Neural cell (in vitro differentiated cells): Measurements from ENCODE around the gene ANKRD52. TPM values are rescaled to one million over a fixed set of nuclear protein-coding genes. Genes with fewer than 3 reads are reported as not detected.

Experiments
- H2AFZ ChIP-seq: fragments of 200-600, 300-800 bp; sonication (generic), shearing (Covaris generic); 2 replicates; pipeline ENCODE4 v1.6.0; 2014; ENCODE audit warnings: low read depth, mild to moderate bottlenecking, antibody characterized with exemption, low read length, moderate library complexity
- H3F3A ChIP-seq: fragments of 200-600 bp; shearing (Covaris generic); 2 replicates; pipeline ENCODE4 v1.6.1; 2016; ENCODE audit warnings: mild to moderate bottlenecking, moderate library complexity, mixed read lengths, antibody characterized with exemption, low read length; ENCODE audit not compliant: insufficient read depth, poor library complexity, severe bottlenecking
- H3K27ac ChIP-seq: fragments of 200-600, 300-800 bp; sonication (generic), shearing (Covaris generic); 2 replicates; pipeline ENCODE4 v1.5.1; 2014; ENCODE audit warnings: mild to moderate bottlenecking, low read length, moderate library complexity
- H3K27me3 ChIP-seq: fragments of 300-800, 200-600 bp; sonication (generic), shearing (Covaris generic); 2 replicates; pipeline ENCODE4 v1.6.0; 2014; ENCODE audit warnings: mild to moderate bottlenecking, low read depth, low read length, moderate library complexity; ENCODE audit not compliant: insufficient read depth
- H3K36me3 ChIP-seq: fragments of 300-800, 200-600 bp; sonication (generic), shearing (Covaris generic); 2 replicates; pipeline ENCODE4 v1.5.1; 2014; ENCODE audit warnings: mild to moderate bottlenecking, antibody characterized with exemption, low read length, moderate library complexity; ENCODE audit not compliant: insufficient read depth
- H3K4me2 ChIP-seq: fragments of 300-800, 200-600 bp; sonication (generic), shearing (Covaris generic); 2 replicates; pipeline ENCODE4 v1.6.0; 2014; ENCODE audit warnings: mild to moderate bottlenecking, low read length
- H3K4me3 ChIP-seq: fragments of 300-800, 200-600 bp; sonication (generic), shearing (Covaris generic); 2 replicates; pipeline ENCODE4 v1.5.1; 2014; ENCODE audit warnings: mild to moderate bottlenecking, low read length, moderate library complexity
- H3K79me2 ChIP-seq: fragments of 200-600 bp; shearing (Covaris generic); replicated peaks from 2 replicates; pipeline ENCODE4 v1.6.0; 2014; ENCODE audit warnings: mild to moderate bottlenecking, low read length, moderate library complexity; ENCODE audit not compliant: insufficient read depth
- H3K9ac ChIP-seq: fragments of 300-800, 200-600 bp; sonication (generic), shearing (Covaris generic); 2 replicates; pipeline ENCODE4 v1.6.1; 2016; ENCODE audit warnings: mild to moderate bottlenecking, low read length, mixed read lengths
- H3K9me2 ChIP-seq: fragments of 200-600 bp; shearing (Covaris generic); 2 replicates; pipeline ENCODE4 v1.6.1; 2016; ENCODE audit warnings: mild to moderate bottlenecking, low read length, mixed read lengths; ENCODE audit not compliant: insufficient read depth
- H3K9me3 ChIP-seq: fragments of 200-600, 300-800 bp; sonication (generic), shearing (Covaris generic); 2 replicates; pipeline ENCODE4 v1.6.1; 2016; ENCODE audit warnings: mild to moderate bottlenecking, mixed run types, low read length, moderate library complexity, mixed read lengths
- H4K20me1 ChIP-seq: fragments of 200-600 bp; shearing (Covaris generic); 2 replicates; pipeline ENCODE4 v1.6.1; 2016; ENCODE audit warnings: mild to moderate bottlenecking, mixed run types; ENCODE audit not compliant: insufficient read depth
- EP300 ChIP-seq: fragments of 450-650 bp; conservative IDR thresholded peaks from 2 replicates; pipeline ENCODE4 v1.6.1; 2014; ENCODE audit warnings: antibody characterized with exemption, mild to moderate bottlenecking, moderate library complexity; ENCODE audit not compliant: poor library complexity, severe bottlenecking
- EZH2 ChIP-seq: fragments of 200-600, 300-800 bp; shearing (Covaris generic), sonication (generic); IDR thresholded peaks from 2 replicates; pipeline ENCODE4 v1.6.1; 2014; ENCODE audit warnings: antibody characterized with exemption, low read length, borderline replicate concordance, mild to moderate bottlenecking; ENCODE audit not compliant: insufficient read depth, poor library complexity, severe bottlenecking
- MXI1 ChIP-seq: fragments of 450-650 bp; conservative IDR thresholded peaks from 2 replicates; pipeline ENCODE4 v1.6.1; 2014; ENCODE audit warnings: antibody characterized with exemption, mild to moderate bottlenecking; ENCODE audit not compliant: poor library complexity, severe bottlenecking
- POLR2AphosphoS5 ChIP-seq: IDR thresholded peaks from 2 replicates; pipeline ENCODE4 v1.6.1; 2012
- RAD21 ChIP-seq: fragments of 450-650 bp; conservative IDR thresholded peaks from 2 replicates; pipeline ENCODE4 v1.6.1; 2014; ENCODE audit warnings: antibody characterized with exemption, mild to moderate bottlenecking, moderate library complexity
- SMC3 ChIP-seq: fragments of 450-650 bp; conservative IDR thresholded peaks from 2 replicates; pipeline ENCODE4 v1.6.1; 2014; ENCODE audit warnings: antibody characterized with exemption, mild to moderate bottlenecking, moderate library complexity; ENCODE audit not compliant: poor library complexity
- TAF1 ChIP-seq: IDR thresholded peaks from 2 replicates; pipeline ENCODE4 v1.6.1; 2012; ENCODE audit warnings: low read depth
- polyA plus RNA-seq: library from polyadenylated mRNA; depleted of rRNA; stranded (reverse); fragments of >200 nt; gene quantifications from 2 replicates; pipeline ENCODE4 v1.2.3, GENCODE V29; 2014
- TF ChIP-seq, protein P1 (sequence below): fragments of 450-650 bp; IDR thresholded peaks from 2 replicates; pipeline ENCODE4 v1.5.1; 2014; ENCODE audit warnings: antibody characterized with exemption, mild to moderate bottlenecking, moderate library complexity; ENCODE audit not compliant: poor library complexity, severe bottlenecking
- TF ChIP-seq, protein P2 (sequence below): IDR thresholded peaks from 2 replicates; pipeline ENCODE4 v1.6.1; 2012; ENCODE audit warnings: borderline replicate concordance

ANKRD52 gene
- polyA plus RNA-seq, 1 donor from 2014 or later = 7.3 TPM

DNA sequence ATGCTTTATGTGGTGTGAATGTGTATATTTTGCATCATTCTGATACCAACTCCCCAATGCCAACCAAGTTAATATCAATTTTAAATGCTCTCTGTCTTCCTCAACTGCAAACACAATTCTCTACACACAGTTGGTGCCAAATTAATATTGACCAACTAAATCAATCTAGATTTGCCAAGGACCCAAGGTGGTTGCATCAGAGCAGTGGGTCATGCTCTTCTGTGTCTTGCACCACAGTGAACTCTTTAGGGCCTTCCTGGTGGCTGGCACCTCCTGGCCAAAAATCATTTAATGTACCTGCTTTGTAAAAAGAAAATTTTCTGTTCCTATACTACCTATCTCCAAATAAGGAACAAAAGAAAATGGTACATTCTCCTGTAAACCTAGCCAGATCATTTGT lies 22.7 kb upstream of the ANKRD52 start:
- Histone ChIP-seq H3K4me3 (no peak overlapping the region), H3K27ac (no peak overlapping the region), H3K36me3 (peaks cover 3% of the 10 kb centered on the region), H3F3A (no peaks in the 10 kb centered on the region), H3K9me2 (no peaks in the 10 kb centered on the region), H4K20me1 (no peaks in the 10 kb centered on the region), H3K4me2 (no peak overlapping the region), H3K9me3 (no peaks in the 10 kb centered on the region), H3K9ac (no peak overlapping the region), H3K79me2 (no peaks in the 10 kb centered on the region), H2AFZ (no peak overlapping the region), H3K27me3 (no peaks in the 10 kb centered on the region)
- no peak for TF ChIP-seq TAF1
- TF ChIP-seq POLR2AphosphoS5 = no peak
- TF ChIP-seq, protein P1, sequence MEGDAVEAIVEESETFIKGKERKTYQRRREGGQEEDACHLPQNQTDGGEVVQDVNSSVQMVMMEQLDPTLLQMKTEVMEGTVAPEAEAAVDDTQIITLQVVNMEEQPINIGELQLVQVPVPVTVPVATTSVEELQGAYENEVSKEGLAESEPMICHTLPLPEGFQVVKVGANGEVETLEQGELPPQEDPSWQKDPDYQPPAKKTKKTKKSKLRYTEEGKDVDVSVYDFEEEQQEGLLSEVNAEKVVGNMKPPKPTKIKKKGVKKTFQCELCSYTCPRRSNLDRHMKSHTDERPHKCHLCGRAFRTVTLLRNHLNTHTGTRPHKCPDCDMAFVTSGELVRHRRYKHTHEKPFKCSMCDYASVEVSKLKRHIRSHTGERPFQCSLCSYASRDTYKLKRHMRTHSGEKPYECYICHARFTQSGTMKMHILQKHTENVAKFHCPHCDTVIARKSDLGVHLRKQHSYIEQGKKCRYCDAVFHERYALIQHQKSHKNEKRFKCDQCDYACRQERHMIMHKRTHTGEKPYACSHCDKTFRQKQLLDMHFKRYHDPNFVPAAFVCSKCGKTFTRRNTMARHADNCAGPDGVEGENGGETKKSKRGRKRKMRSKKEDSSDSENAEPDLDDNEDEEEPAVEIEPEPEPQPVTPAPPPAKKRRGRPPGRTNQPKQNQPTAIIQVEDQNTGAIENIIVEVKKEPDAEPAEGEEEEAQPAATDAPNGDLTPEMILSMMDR = no peak
- no peak for TF ChIP-seq MXI1
- TF ChIP-seq, protein P2, sequence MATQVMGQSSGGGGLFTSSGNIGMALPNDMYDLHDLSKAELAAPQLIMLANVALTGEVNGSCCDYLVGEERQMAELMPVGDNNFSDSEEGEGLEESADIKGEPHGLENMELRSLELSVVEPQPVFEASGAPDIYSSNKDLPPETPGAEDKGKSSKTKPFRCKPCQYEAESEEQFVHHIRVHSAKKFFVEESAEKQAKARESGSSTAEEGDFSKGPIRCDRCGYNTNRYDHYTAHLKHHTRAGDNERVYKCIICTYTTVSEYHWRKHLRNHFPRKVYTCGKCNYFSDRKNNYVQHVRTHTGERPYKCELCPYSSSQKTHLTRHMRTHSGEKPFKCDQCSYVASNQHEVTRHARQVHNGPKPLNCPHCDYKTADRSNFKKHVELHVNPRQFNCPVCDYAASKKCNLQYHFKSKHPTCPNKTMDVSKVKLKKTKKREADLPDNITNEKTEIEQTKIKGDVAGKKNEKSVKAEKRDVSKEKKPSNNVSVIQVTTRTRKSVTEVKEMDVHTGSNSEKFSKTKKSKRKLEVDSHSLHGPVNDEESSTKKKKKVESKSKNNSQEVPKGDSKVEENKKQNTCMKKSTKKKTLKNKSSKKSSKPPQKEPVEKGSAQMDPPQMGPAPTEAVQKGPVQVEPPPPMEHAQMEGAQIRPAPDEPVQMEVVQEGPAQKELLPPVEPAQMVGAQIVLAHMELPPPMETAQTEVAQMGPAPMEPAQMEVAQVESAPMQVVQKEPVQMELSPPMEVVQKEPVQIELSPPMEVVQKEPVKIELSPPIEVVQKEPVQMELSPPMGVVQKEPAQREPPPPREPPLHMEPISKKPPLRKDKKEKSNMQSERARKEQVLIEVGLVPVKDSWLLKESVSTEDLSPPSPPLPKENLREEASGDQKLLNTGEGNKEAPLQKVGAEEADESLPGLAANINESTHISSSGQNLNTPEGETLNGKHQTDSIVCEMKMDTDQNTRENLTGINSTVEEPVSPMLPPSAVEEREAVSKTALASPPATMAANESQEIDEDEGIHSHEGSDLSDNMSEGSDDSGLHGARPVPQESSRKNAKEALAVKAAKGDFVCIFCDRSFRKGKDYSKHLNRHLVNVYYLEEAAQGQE = no peak
- no peak for TF ChIP-seq EP300
- no peak for TF ChIP-seq SMC3
- no peak for TF ChIP-seq EZH2
- TF ChIP-seq RAD21 = no peak

DNA sequence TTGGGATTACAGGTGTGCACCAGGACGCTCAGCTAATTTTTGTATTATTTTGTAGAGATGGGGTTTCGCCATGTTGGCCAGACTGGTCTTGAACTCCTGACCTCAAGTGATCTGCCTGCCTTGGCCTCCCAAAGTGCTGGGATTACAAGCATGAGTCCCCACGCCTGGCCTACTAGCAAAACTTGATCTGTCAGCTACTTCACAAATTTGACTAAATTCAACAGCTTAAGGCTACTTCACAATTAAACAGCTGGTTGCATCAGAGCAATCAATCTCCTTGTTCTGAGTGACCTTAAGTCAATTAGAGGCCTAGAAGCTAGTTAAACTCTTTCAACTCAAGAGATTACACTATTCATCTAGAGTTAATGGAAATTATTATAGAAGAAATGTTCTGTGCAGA lies 20.7 kb upstream of the ANKRD52 start:
- H3K36me3 ChIP-seq = peaks cover 7% of the 10 kb centered on the region
- H3K27me3 ChIP-seq = no peaks in the 10 kb centered on the region
- H3K79me2 ChIP-seq = no peaks in the 10 kb centered on the region
- H2AFZ ChIP-seq = no peak overlapping the region
- no peaks in the 10 kb centered on the region for H4K20me1 ChIP-seq
- H3K9ac ChIP-seq = no peak overlapping the region
- no peaks in the 10 kb centered on the region for H3F3A ChIP-seq
- no peak overlapping the region for H3K4me3 ChIP-seq
- no peak overlapping the region for H3K4me2 ChIP-seq
- TF ChIP-seq, protein P2 = no peak
- TF ChIP-seq MXI1 = no peak
- TF ChIP-seq TAF1 = no peak
- TF ChIP-seq SMC3 = no peak
- TF ChIP-seq POLR2AphosphoS5 = no peak
- TF ChIP-seq, protein P1 = no peak
- no peak for TF ChIP-seq EP300
- no peak for TF ChIP-seq RAD21
- no peak for TF ChIP-seq EZH2
- no peaks in the 10 kb centered on the region for H3K9me3 ChIP-seq
- H3K9me2 ChIP-seq = no peaks in the 10 kb centered on the region
- no peak overlapping the region for H3K27ac ChIP-seq
